H9 (cell line): Measurements from ENCODE around the gene ATP11C. TPM values are rescaled to one million over a fixed set of nuclear protein-coding genes. Genes with fewer than 3 reads are reported as not detected.

Experiments used
- DNase-seq: peaks from one replicate; pipeline ENCODE4 v3.0.0-alpha.2; 2017
- H2AFZ ChIP-seq: one replicate; pipeline ENCODE4 v1.6.1; 2013; ENCODE audit warnings: mild to moderate bottlenecking, low read length, control low read depth, moderate library complexity
- H2AK5ac ChIP-seq: 2 replicates; pipeline ENCODE4 v1.6.1; 2013; ENCODE audit warnings: low read length, control low read depth, mixed read lengths; ENCODE audit not compliant: insufficient read length
- H2BK120ac ChIP-seq: one replicate; pipeline ENCODE4 v1.6.1; 2013; ENCODE audit warnings: low read depth, mild to moderate bottlenecking, low read length, control low read depth, inconsistent platforms; ENCODE audit not compliant: poor library complexity, severe bottlenecking
- H2BK12ac ChIP-seq: 2 replicates; pipeline ENCODE4 v1.6.1; 2013; ENCODE audit warnings: low read length, control low read depth, mixed read lengths, low read depth; ENCODE audit not compliant: insufficient read length
- H2BK15ac ChIP-seq: 2 replicates; pipeline ENCODE4 v1.6.1; 2013; ENCODE audit warnings: low read depth, low read length, control low read depth
- H2BK20ac ChIP-seq: one replicate; pipeline ENCODE4 v1.6.1; 2013; ENCODE audit warnings: low read depth, mild to moderate bottlenecking, low read length, control low read depth, inconsistent platforms; ENCODE audit not compliant: poor library complexity, severe bottlenecking
- H2BK5ac ChIP-seq: 2 replicates; pipeline ENCODE4 v1.6.1; 2013; ENCODE audit warnings: low read length, control low read depth, mixed read lengths; ENCODE audit not compliant: insufficient read length
- H3K14ac ChIP-seq: 2 replicates; pipeline ENCODE4 v1.6.1; 2013; ENCODE audit warnings: low read length, control low read depth; ENCODE audit not compliant: insufficient read depth
- H3K18ac ChIP-seq: 2 replicates; pipeline ENCODE4 v1.6.1; 2013; ENCODE audit warnings: low read depth, mild to moderate bottlenecking, mixed read lengths, low read length, control low read depth; ENCODE audit not compliant: insufficient read length
- H3K23ac ChIP-seq: 2 replicates; pipeline ENCODE4 v1.6.1; 2013; ENCODE audit warnings: low read length, control low read depth, mixed read lengths, low read depth; ENCODE audit not compliant: insufficient read length
- H3K23me2 ChIP-seq: 2 replicates; pipeline ENCODE4 v1.6.1; 2013; ENCODE audit warnings: low read depth, mild to moderate bottlenecking, mixed read lengths, low read length, control low read depth; ENCODE audit not compliant: insufficient read length, poor library complexity, severe bottlenecking
- H3K27ac ChIP-seq: 2 replicates; pipeline ENCODE4 v1.5.1; 2013; ENCODE audit warnings: low read length, control low read depth, mixed read lengths, low read depth; ENCODE audit not compliant: insufficient read length
- H3K27me3 ChIP-seq: 2 replicates; pipeline ENCODE4 v1.6.1; 2013; ENCODE audit warnings: low read length, control low read depth, inconsistent platforms; ENCODE audit not compliant: insufficient read depth
- H3K4ac ChIP-seq: 2 replicates; pipeline ENCODE4 v1.6.1; 2013; ENCODE audit warnings: low read depth, mild to moderate bottlenecking, control low read depth, inconsistent platforms, low read length, moderate library complexity
- H3K4me1 ChIP-seq: 2 replicates; pipeline ENCODE4 v1.6.1; 2013; ENCODE audit warnings: low read length, control low read depth, inconsistent platforms; ENCODE audit not compliant: insufficient read depth
- H3K4me2 ChIP-seq: 2 replicates; pipeline ENCODE4 v1.6.1; 2013; ENCODE audit warnings: low read length, control low read depth, mixed read lengths; ENCODE audit not compliant: insufficient read length, insufficient read depth
- H3K56ac ChIP-seq: 2 replicates; pipeline ENCODE4 v1.6.1; 2013; ENCODE audit warnings: low read depth, mild to moderate bottlenecking, mixed read lengths, low read length, control low read depth; ENCODE audit not compliant: insufficient read length
- H3K79me1 ChIP-seq: 2 replicates; pipeline ENCODE4 v1.6.1; 2013; ENCODE audit warnings: low read depth, mild to moderate bottlenecking, moderate library complexity, low read length, control low read depth, inconsistent platforms; ENCODE audit not compliant: insufficient read depth, poor library complexity, severe bottlenecking
- H3K79me2 ChIP-seq: 2 replicates; pipeline ENCODE4 v1.6.1; 2013; ENCODE audit warnings: low read length, control low read depth, inconsistent platforms; ENCODE audit not compliant: insufficient read depth
- H3K9ac ChIP-seq: 2 replicates; pipeline ENCODE4 v1.6.1; 2013; ENCODE audit warnings: low read length, control low read depth, mixed read lengths; ENCODE audit not compliant: insufficient read length; ENCODE audit errors: extremely low read depth
- H3K9me3 ChIP-seq: one replicate; pipeline ENCODE4 v1.6.1; 2013; ENCODE audit warnings: low read depth, low read length, inconsistent platforms; ENCODE audit not compliant: control insufficient read depth
- H3T11ph ChIP-seq: one replicate; pipeline ENCODE4 v1.6.1; 2013; ENCODE audit warnings: mild to moderate bottlenecking, low read length, control low read depth, inconsistent platforms
- H4K20me1 ChIP-seq: one replicate; pipeline ENCODE4 v1.6.1; 2013; ENCODE audit not compliant: control insufficient read depth, insufficient read length, insufficient read depth
- H4K5ac ChIP-seq: 2 replicates; pipeline ENCODE4 v1.6.1; 2013; ENCODE audit warnings: low read depth, mild to moderate bottlenecking, mixed read lengths, low read length, control low read depth; ENCODE audit not compliant: insufficient read length
- H4K8ac ChIP-seq: replicated peaks from 2 replicates; pipeline ENCODE4 v1.6.1; 2013; ENCODE audit warnings: low read length, control low read depth, mixed read lengths, low read depth; ENCODE audit not compliant: insufficient read length
- H4K91ac ChIP-seq: 2 replicates; pipeline ENCODE4 v1.6.1; 2013; ENCODE audit warnings: low read depth, mild to moderate bottlenecking, moderate library complexity, mixed read lengths, low read length, control low read depth; ENCODE audit not compliant: insufficient read length
- H3K27ac Mint-ChIP-seq, 3 experiments: 2 replicates in 2 of 3; 3 replicates in 1 of 3; pipeline ENCODE4 v1.8.0; 2020 to 2021; ENCODE audit warnings: mixed read lengths in 3 of 3, mild to moderate bottlenecking in 1 of 3, moderate library complexity in 1 of 3
- H3K27me3 Mint-ChIP-seq: 2 replicates; pipeline ENCODE4 v1.8.0; 2021; ENCODE audit warnings: low read depth, mild to moderate bottlenecking, moderate library complexity, mixed read lengths
- H3K36me3 Mint-ChIP-seq, 3 experiments: 2 replicates in 2 of 3; 3 replicates in 1 of 3; pipeline ENCODE4 v1.8.0; 2020 to 2021; ENCODE audit warnings: low read depth in 3 of 3, mixed read lengths in 3 of 3; ENCODE audit not compliant: insufficient read depth in 1 of 3
- H3K4me1 Mint-ChIP-seq, 2 experiments: 2 replicates each; pipeline ENCODE4 v1.8.0; 2020; ENCODE audit warnings: mixed read lengths in 2 of 2
- H3K4me3 Mint-ChIP-seq, 2 experiments: 2 replicates in 1 of 2; 3 replicates in 1 of 2; pipeline ENCODE4 v1.8.0; 2020 to 2021; ENCODE audit warnings: mild to moderate bottlenecking in 2 of 2, mixed read lengths in 2 of 2, moderate library complexity in 1 of 2
- H3K9me3 Mint-ChIP-seq, 2 experiments: 2 replicates in 1 of 2; 3 replicates in 1 of 2; pipeline ENCODE4 v1.8.0; 2020; ENCODE audit warnings: mild to moderate bottlenecking in 2 of 2, mixed read lengths in 2 of 2, moderate library complexity in 1 of 2
- CTCF ChIP-seq: fragments of 200-600 bp; sonication (generic); conservative IDR thresholded peaks from 3 replicates; pipeline ENCODE4 v1.8.0; 2021; ENCODE audit warnings: antibody characterized with exemption, mild to moderate bottlenecking
- WGBS: extraction: QIAGEN DNeasy Blood & Tissue Kit; methylation state at CpG from one replicate; pipeline ENCODE4 v1.1.7; 2013; ENCODE audit warnings: missing lambda C conversion rate, low lambda C conversion rate, mixed read lengths; ENCODE audit not compliant: insufficient read length; ENCODE audit errors: extremely low coverage; 5-methylcytosine and 5-hydroxymethylcytosine counted together
- total RNA-seq: library from RNA; stranded (reverse); gene quantifications from 2 replicates; pipeline ENCODE4 v1.2.1, GENCODE V29; 2021

ATP11C gene
- total RNA-seq, 1 experiment from 2014 or later = 28.4 TPM

GRCh38 chrX:139882299-139882698 is 50.6 kb downstream of the ATP11C start:
- peaks cover 0 to 38% of the 10 kb centered on the region in 2 experiments; a peak in 2 of 5 replicates for H3K9me3 Mint-ChIP-seq
- Histone ChIP-seq H3K4me1 (peaks cover 3% of the 10 kb centered on the region; the same call in 1 of the 2 replicates), H3K79me2 (peaks cover 13% of the 10 kb centered on the region; the same call in 1 of the 2 replicates)

More at GRCh38 chrX:139882299-139882698, 50.6 kb downstream of the ATP11C start:
- H3K27me3 ChIP-seq = no peaks in the 10 kb centered on the region
- peaks cover 9 to 27% of the 10 kb centered on the region in 2 experiments for H3K4me1 Mint-ChIP-seq
- no peak overlapping the region for H3K4ac ChIP-seq
- H3K56ac ChIP-seq = no peak overlapping the region
- peaks cover 5% of the 10 kb centered on the region for H3K79me1 ChIP-seq
- H2BK15ac ChIP-seq = no peak overlapping the region
- peak overlapping the region in 1 of 3 experiments; percentile 32; a peak in 2 of 7 replicates for H3K27ac Mint-ChIP-seq
- H3K23me2 ChIP-seq = no peaks in the 10 kb centered on the region
- H2BK120ac ChIP-seq = no peak overlapping the region
- H2BK20ac ChIP-seq = no peak overlapping the region
- H3K23ac ChIP-seq = no peak overlapping the region
- no peak overlapping the region for H3K18ac ChIP-seq
- no peak overlapping the region for H4K5ac ChIP-seq
- H2BK12ac ChIP-seq = no peak overlapping the region
- no peak overlapping the region for H4K8ac ChIP-seq
- no peak overlapping the region for H2AFZ ChIP-seq
- H3K9ac ChIP-seq = no peak overlapping the region
- H2BK5ac ChIP-seq = no peak overlapping the region
- H3K27ac ChIP-seq = no peak overlapping the region
- H3K4me3 Mint-ChIP-seq = no peak overlapping the region
- H3T11ph ChIP-seq = no peak overlapping the region
- no peaks in the 10 kb centered on the region for H3K9me3 ChIP-seq
- peaks cover 0 to 9% (median 4%) of the 10 kb centered on the region in 3 experiments; a peak in 4 of 7 replicates for H3K36me3 Mint-ChIP-seq
- TF ChIP-seq CTCF = no peak
- no peak overlapping the region for H3K14ac ChIP-seq
- no peaks in the 10 kb centered on the region for H3K27me3 Mint-ChIP-seq
- H4K91ac ChIP-seq = no peak overlapping the region
- H3K4me2 ChIP-seq = no peak overlapping the region
- no peak overlapping the region for H2AK5ac ChIP-seq
- no peaks in the 10 kb centered on the region for H4K20me1 ChIP-seq
- no peak for DNase-seq
- WGBS = no CpG with 5 or more reads among the region's 2 CpGs
